K562 (cell line): ENCODE results near the gene MTA2. TPM values are rescaled to one million over a fixed set of nuclear protein-coding genes. Genes with fewer than 3 reads are reported as not detected.

Experiments used
- COPS2 ChIP-seq: fragments of 450-650 bp; conservative IDR thresholded peaks from 2 replicates; pipeline ENCODE4 v1.6.1; 2016; ENCODE audit warnings: mild to moderate bottlenecking, moderate library complexity
- HDGF ChIP-seq: fragments of 450-650 bp; IDR thresholded peaks from 2 replicates; pipeline ENCODE4 v1.6.1; 2016
- MAFK ChIP-seq: IDR thresholded peaks from 2 replicates; pipeline ENCODE4 v1.6.1; 2011; ENCODE audit warnings: low read length, improper control_type of control experiment
- MYC ChIP-seq, 2 experiments: fragments of 250-450 bp in 1 of 2; sonication (Bioruptor Pico) in 1 of 2; IDR thresholded peaks; 2 replicates each; pipeline versions ENCODE4 v1.5.1 to v1.6.1; 2012 to 2021; ENCODE audit warnings: low read depth in 2 of 2, borderline replicate concordance in 1 of 2, improper control_type of control experiment in 1 of 2, low read length in 1 of 2, mild to moderate bottlenecking in 1 of 2, moderate library complexity in 1 of 2
- POLR2H ChIP-seq: IDR thresholded peaks from 2 replicates; pipeline ENCODE4 v1.6.1; 2016; ENCODE audit warnings: missing genetic modification characterization, low read depth, mild to moderate bottlenecking, control low read depth, missing compliant biosample characterization, moderate library complexity
- RBFOX2 ChIP-seq: fragments of 200-400 bp; formaldehyde crosslinking; IDR thresholded peaks from 2 replicates; pipeline ENCODE4 v1.6.1; 2017; ENCODE audit warnings: low read depth, mild to moderate bottlenecking, low read length, moderate library complexity
- SP1 ChIP-seq: sonication (generic); formaldehyde crosslinking; IDR thresholded peaks from 2 replicates; pipeline ENCODE4 v1.8.1; 2022; ENCODE audit warnings: mild to moderate bottlenecking, missing genetic modification reagents
- TEAD1 ChIP-seq, 2 experiments: fragments of 450-650 bp in 1 of 2; sonication (generic) in 1 of 2; formaldehyde crosslinking; IDR thresholded peaks; 2 replicates each; pipeline versions ENCODE4 v1.4.0 to v1.8.0; 2020 to 2022; ENCODE audit warnings: mild to moderate bottlenecking in 2 of 2, missing genetic modification reagents in 1 of 2
- ZBTB7A ChIP-seq: IDR thresholded peaks from 2 replicates; pipeline ENCODE4 v1.6.1; 2011; ENCODE audit warnings: low read depth, mild to moderate bottlenecking, low read length, moderate library complexity, borderline replicate concordance; ENCODE audit not compliant: control insufficient read depth
- ZEB2 ChIP-seq: fragments of 450-650 bp; IDR thresholded peaks from 2 replicates; pipeline ENCODE4 v1.6.1; 2016
- ZNF644 ChIP-seq: fragments of 200-800 bp; sonication (Bioruptor generic); IDR thresholded peaks from 2 replicates; pipeline ENCODE4 v1.6.1; 2016; ENCODE audit warnings: low read depth, missing genetic modification characterization, missing compliant biosample characterization
- ZNF785 ChIP-seq: fragments of 250-450 bp; sonication (Bioruptor Pico); IDR thresholded peaks from 2 replicates; pipeline ENCODE4 v1.4.0; 2020; ENCODE audit warnings: mild to moderate bottlenecking
- polyA plus RNA-seq, 8 experiments: library from polyadenylated mRNA; depleted of rRNA in 4 of 8; stranded (reverse) in 5 of 8; unstranded in 3 of 8; fragments of >200 nt; fragmentation: Nextera tagmentation in 2 of 8; fragmentation: Illumina TruSeq in 1 of 8; extraction: Ambion mirVana in 2 of 8; extraction: Trizol in 1 of 8; gene quantifications; 2 replicates each; pipeline versions ENCODE4 v1.2.1 to v1.2.3, GENCODE V29; 2011 to 2014; ENCODE audit warnings: inconsistent platforms in 1 of 8, missing spikeins in 1 of 8
- total RNA-seq, 7 experiments: library from RNA; depleted of rRNA in 6 of 7; stranded (reverse); fragments of >200 nt in 6 of 7; fragmentation: Illumina TruSeq in 2 of 7; extraction: Trizol in 2 of 7; gene quantifications; 2 replicates each; pipeline versions ENCODE4 v1.2.1 to v1.2.3, GENCODE V29; 2011 to 2021; ENCODE audit warnings: low replicate concordance in 1 of 7
- TF ChIP-seq, protein P1 (sequence below), 2 experiments: fragments of 450-650 bp; formaldehyde crosslinking in 1 of 2; IDR thresholded peaks; 2 replicates each; pipeline versions ENCODE4 v1.4.0 to v1.6.1; 2014 to 2020; ENCODE audit warnings: mild to moderate bottlenecking in 2 of 2, borderline replicate concordance in 1 of 2, low read depth in 1 of 2
- TF ChIP-seq, protein P2 (sequence below): sonication (generic); formaldehyde crosslinking; IDR thresholded peaks from 2 replicates; pipeline ENCODE4 v1.8.0; 2022; ENCODE audit warnings: mild to moderate bottlenecking, missing genetic modification reagents
- TF ChIP-seq, protein P3 (sequence below): fragments of 450-650 bp; IDR thresholded peaks from 2 replicates; pipeline ENCODE4 v1.7.1; 2018; ENCODE audit warnings: mild to moderate bottlenecking, low read depth; ENCODE audit not compliant: partially characterized antibody

Gene MTA2
- total and polyA plus RNA-seq, 9 of the 15 experiments (the other 6 are each of a cell fraction or from before 2014, with no cell fraction given): 6.2 to 220 (median 172) TPM

DNA sequence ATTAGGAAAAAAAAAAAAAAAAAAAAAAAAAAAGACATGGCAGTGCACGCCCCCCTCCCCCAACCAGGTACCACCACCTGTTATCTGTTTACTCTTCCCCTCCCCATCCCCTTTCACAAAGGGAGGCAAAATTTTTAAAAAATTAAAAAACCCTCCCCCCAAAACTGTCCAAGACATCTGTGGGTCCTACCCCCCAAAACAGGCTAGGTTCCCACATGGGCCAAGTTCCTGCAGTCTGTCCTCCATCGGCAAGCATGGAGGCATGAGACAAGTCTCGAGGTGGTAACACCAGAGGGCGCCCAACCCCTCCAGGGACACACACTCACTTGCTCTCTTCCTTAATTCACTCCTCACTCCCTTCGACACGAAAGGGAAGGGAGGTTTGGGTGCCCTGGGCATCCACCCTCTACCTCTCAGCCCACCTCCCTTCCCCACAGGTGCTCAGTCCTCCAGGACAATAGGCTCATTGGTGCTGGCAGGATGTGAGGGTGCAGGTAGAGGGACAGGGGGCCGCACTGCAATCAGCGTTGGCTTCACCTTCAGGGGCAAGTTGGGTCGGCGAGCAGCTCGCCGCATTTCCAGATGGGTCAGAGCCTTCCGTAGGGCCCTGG is 8.1 kb downstream of the MTA2 start (continued):
- TF ChIP-seq, protein P1, sequence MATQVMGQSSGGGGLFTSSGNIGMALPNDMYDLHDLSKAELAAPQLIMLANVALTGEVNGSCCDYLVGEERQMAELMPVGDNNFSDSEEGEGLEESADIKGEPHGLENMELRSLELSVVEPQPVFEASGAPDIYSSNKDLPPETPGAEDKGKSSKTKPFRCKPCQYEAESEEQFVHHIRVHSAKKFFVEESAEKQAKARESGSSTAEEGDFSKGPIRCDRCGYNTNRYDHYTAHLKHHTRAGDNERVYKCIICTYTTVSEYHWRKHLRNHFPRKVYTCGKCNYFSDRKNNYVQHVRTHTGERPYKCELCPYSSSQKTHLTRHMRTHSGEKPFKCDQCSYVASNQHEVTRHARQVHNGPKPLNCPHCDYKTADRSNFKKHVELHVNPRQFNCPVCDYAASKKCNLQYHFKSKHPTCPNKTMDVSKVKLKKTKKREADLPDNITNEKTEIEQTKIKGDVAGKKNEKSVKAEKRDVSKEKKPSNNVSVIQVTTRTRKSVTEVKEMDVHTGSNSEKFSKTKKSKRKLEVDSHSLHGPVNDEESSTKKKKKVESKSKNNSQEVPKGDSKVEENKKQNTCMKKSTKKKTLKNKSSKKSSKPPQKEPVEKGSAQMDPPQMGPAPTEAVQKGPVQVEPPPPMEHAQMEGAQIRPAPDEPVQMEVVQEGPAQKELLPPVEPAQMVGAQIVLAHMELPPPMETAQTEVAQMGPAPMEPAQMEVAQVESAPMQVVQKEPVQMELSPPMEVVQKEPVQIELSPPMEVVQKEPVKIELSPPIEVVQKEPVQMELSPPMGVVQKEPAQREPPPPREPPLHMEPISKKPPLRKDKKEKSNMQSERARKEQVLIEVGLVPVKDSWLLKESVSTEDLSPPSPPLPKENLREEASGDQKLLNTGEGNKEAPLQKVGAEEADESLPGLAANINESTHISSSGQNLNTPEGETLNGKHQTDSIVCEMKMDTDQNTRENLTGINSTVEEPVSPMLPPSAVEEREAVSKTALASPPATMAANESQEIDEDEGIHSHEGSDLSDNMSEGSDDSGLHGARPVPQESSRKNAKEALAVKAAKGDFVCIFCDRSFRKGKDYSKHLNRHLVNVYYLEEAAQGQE (IDR thresholded peaks at IDR 0.05; ENCODE audit: borderline replicate concordance): peak; percentile 62; the same call in 1 of the 2 replicates
- TF ChIP-seq, protein P1 (CRISPR knock-in tag; IDR thresholded peaks at IDR 0.05; ENCODE audit: low read depth): no peak
- TF ChIP-seq RBFOX2: peak; percentile 51; the same call in 1 of the 2 replicates
- TF ChIP-seq COPS2: no peak
- no peak for TF ChIP-seq ZNF644 (tag)
- TF ChIP-seq SP1 (CRISPR knock-in tag): 0 out of 2 replicates have a peak, but pooled peaks have one; percentile 22
- TF ChIP-seq, protein P2, sequence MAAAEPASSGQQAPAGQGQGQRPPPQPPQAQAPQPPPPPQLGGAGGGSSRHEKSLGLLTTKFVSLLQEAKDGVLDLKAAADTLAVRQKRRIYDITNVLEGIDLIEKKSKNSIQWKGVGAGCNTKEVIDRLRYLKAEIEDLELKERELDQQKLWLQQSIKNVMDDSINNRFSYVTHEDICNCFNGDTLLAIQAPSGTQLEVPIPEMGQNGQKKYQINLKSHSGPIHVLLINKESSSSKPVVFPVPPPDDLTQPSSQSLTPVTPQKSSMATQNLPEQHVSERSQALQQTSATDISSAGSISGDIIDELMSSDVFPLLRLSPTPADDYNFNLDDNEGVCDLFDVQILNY: no peak
- TF ChIP-seq POLR2H: no peak
- TF ChIP-seq MAFK: 0 out of 2 replicates have a peak, but pooled peaks have one; percentile 6
- no peak for TF ChIP-seq ZBTB7A
- peak in 1 of 2 experiments; percentile 61; a peak in 1 of 4 replicates for TF ChIP-seq TEAD1 (CRISPR knock-in tag; IDR thresholded peaks at IDR 0.05)
- TF ChIP-seq, protein P3, sequence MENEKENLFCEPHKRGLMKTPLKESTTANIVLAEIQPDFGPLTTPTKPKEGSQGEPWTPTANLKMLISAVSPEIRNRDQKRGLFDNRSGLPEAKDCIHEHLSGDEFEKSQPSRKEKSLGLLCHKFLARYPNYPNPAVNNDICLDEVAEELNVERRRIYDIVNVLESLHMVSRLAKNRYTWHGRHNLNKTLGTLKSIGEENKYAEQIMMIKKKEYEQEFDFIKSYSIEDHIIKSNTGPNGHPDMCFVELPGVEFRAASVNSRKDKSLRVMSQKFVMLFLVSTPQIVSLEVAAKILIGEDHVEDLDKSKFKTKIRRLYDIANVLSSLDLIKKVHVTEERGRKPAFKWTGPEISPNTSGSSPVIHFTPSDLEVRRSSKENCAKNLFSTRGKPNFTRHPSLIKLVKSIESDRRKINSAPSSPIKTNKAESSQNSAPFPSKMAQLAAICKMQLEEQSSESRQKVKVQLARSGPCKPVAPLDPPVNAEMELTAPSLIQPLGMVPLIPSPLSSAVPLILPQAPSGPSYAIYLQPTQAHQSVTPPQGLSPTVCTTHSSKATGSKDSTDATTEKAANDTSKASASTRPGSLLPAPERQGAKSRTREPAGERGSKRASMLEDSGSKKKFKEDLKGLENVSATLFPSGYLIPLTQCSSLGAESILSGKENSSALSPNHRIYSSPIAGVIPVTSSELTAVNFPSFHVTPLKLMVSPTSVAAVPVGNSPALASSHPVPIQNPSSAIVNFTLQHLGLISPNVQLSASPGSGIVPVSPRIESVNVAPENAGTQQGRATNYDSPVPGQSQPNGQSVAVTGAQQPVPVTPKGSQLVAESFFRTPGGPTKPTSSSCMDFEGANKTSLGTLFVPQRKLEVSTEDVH: peak; percentile 18
- peak; percentile 77; the same call in 1 of the 2 replicates for TF ChIP-seq HDGF
- peak; percentile 71; the same call in 1 of the 2 replicates for TF ChIP-seq ZEB2
- TF ChIP-seq MYC (IDR thresholded peaks at IDR 0.05; ENCODE audit: low read depth, low read length): peak; percentile 85
- no peak for TF ChIP-seq MYC (CRISPR knock-in tag; IDR thresholded peaks at IDR 0.05; ENCODE audit: borderline replicate concordance, low read depth)
- TF ChIP-seq ZNF785: no peak
